SK-N-SH (cell line): ENCODE results near the gene SPATA20. TPM values are rescaled to one million over a fixed set of nuclear protein-coding genes. Genes with fewer than 3 reads are reported as not detected.

ENCODE experiments used
- CTCF ChIA-PET: fragments of 300-600, 350-600 bp; formaldehyde crosslinking; extraction: SDS; loops from one replicate; lab custom pipeline; 2021; lab: Yijun Ruan, JAX
- POLR2A ChIA-PET: fragments of 350-600 bp; sonication (Branson Sonifier 250); formaldehyde crosslinking; extraction: SDS; loops from one replicate; lab custom pipeline; 2020; ENCODE audit warnings: antibody characterized with exemption, inconsistent platforms; lab: Yijun Ruan, JAX
- DNase-seq: peaks from one replicate; pipeline ENCODE4 v3.0.0; 2012
- H2AFZ ChIP-seq: fragments of 200-600 bp; sonication (generic); 2 replicates; pipeline ENCODE4 v1.8.1; 2016; ENCODE audit warnings: antibody characterized with exemption, mild to moderate bottlenecking, low read depth
- H3F3A ChIP-seq: fragments of 200-600 bp; sonication (generic); replicated peaks from 2 replicates; pipeline ENCODE3; 2016; ENCODE audit warnings: antibody characterized with exemption, mild to moderate bottlenecking; ENCODE audit not compliant: insufficient read depth
- H3K27ac ChIP-seq, 2 experiments: fragments of 200-500 bp in 1 of 2; fragments of 200-600 bp in 1 of 2; sonication (Bioruptor generic) in 1 of 2; sonication (generic), shearing (Covaris generic) in 1 of 2; 2 replicates each; pipeline versions ENCODE4 v1.5.1 to v1.6.1; 2014 to 2016; ENCODE audit warnings: low read depth in 2 of 2, inconsistent platforms in 1 of 2, low read length in 1 of 2, mild to moderate bottlenecking in 1 of 2, mixed read lengths in 1 of 2
- H3K27me3 ChIP-seq: fragments of 200-600 bp; sonication (generic), shearing (Covaris generic); 2 replicates; pipeline ENCODE4 v1.6.1; 2016; ENCODE audit warnings: mixed run types; ENCODE audit not compliant: insufficient read depth
- H3K36me3 ChIP-seq, 2 experiments: fragments of 200-500 bp in 1 of 2; fragments of 200-600 bp in 1 of 2; sonication (Bioruptor generic) in 1 of 2; sonication (generic) in 1 of 2; replicated peaks in 1 of 2; 2 replicates each; pipeline versions ENCODE3 to v1.5.1; 2014 to 2016; ENCODE audit warnings: low read length in 1 of 2, mild to moderate bottlenecking in 1 of 2; ENCODE audit not compliant: insufficient read depth in 2 of 2, control insufficient read depth in 1 of 2
- H3K4me1 ChIP-seq, 2 experiments: fragments of 200-500 bp in 1 of 2; fragments of 200-600 bp in 1 of 2; sonication (Bioruptor generic) in 1 of 2; sonication (generic), shearing (Covaris generic) in 1 of 2; 2 replicates each; pipeline versions ENCODE4 v1.5.1 to v1.6.1; 2014 to 2016; ENCODE audit warnings: low read depth in 1 of 2, low read length in 1 of 2, mixed run types in 1 of 2; ENCODE audit not compliant: insufficient read depth in 2 of 2, control insufficient read depth in 1 of 2
- H3K4me2 ChIP-seq: fragments of 200-600 bp; sonication (generic), shearing (Covaris generic); 2 replicates; pipeline ENCODE4 v1.6.1; 2017; ENCODE audit warnings: mixed run types
- H3K4me3 ChIP-seq, 2 experiments: fragments of 200-500 bp in 1 of 2; fragments of 200-600 bp in 1 of 2; sonication (Bioruptor generic) in 1 of 2; sonication (generic), shearing (Covaris generic) in 1 of 2; 2 replicates each; pipeline versions ENCODE4 v1.5.1 to v1.8.1; 2014 to 2016; ENCODE audit warnings: low read depth in 2 of 2, inconsistent platforms in 1 of 2, low read length in 1 of 2, mild to moderate bottlenecking in 1 of 2, mixed read lengths in 1 of 2, moderate library complexity in 1 of 2
- H3K79me2 ChIP-seq: fragments of 200-600 bp; sonication (generic); 2 replicates; pipeline ENCODE4 v1.8.1; 2017; ENCODE audit warnings: mild to moderate bottlenecking; ENCODE audit not compliant: insufficient read depth
- H3K9ac ChIP-seq: fragments of 200-600 bp; sonication (generic); 2 replicates; pipeline ENCODE4 v1.6.1; 2017; ENCODE audit warnings: mixed run types
- H3K9me2 ChIP-seq: fragments of 200-600 bp; sonication (generic); 2 replicates; pipeline ENCODE4 v1.6.1; 2017; ENCODE audit warnings: mixed run types
- H3K9me3 ChIP-seq: fragments of 200-600 bp; sonication (generic); 2 replicates; pipeline ENCODE4 v1.6.1; 2017; ENCODE audit warnings: mixed run types, mild to moderate bottlenecking, moderate library complexity
- H4K20me1 ChIP-seq: fragments of 200-600 bp; sonication (generic); 2 replicates; pipeline ENCODE4 v1.6.1; 2017; ENCODE audit warnings: mild to moderate bottlenecking, mixed run types; ENCODE audit not compliant: insufficient read depth
- CHD2 ChIP-seq: fragments of 150-350 bp; IDR thresholded peaks from 2 replicates; pipeline ENCODE4 v1.6.1; 2018; ENCODE audit warnings: low read length; ENCODE audit not compliant: partially characterized antibody
- ELF1 ChIP-seq: IDR thresholded peaks from 2 replicates; pipeline ENCODE4 v1.4.0; 2012
- FOSL2 ChIP-seq: IDR thresholded peaks from 2 replicates; pipeline ENCODE4 v1.4.0; 2012; ENCODE audit warnings: low read depth, mild to moderate bottlenecking, moderate library complexity, borderline replicate concordance
- FOXM1 ChIP-seq: IDR thresholded peaks from 2 replicates; pipeline ENCODE4 v1.4.0; 2012; ENCODE audit warnings: low read depth, mild to moderate bottlenecking
- GATA2 ChIP-seq: sonication (generic); formaldehyde crosslinking; IDR thresholded peaks from 2 replicates; pipeline ENCODE4 v1.5.0; 2020; ENCODE audit warnings: mild to moderate bottlenecking, missing genetic modification reagents
- JUND ChIP-seq: IDR thresholded peaks from 2 replicates; pipeline ENCODE4 v1.4.0; 2012
- MEF2A ChIP-seq: IDR thresholded peaks from 2 replicates; pipeline ENCODE4 v1.4.0; 2012; ENCODE audit warnings: low read depth, borderline replicate concordance
- MXI1 ChIP-seq: IDR thresholded peaks from 2 replicates; pipeline ENCODE4 v1.6.1; 2012; ENCODE audit warnings: mild to moderate bottlenecking, low read depth, low read length, improper control_type of control experiment
- NFIC ChIP-seq: IDR thresholded peaks from 2 replicates; pipeline ENCODE4 v1.4.0; 2012; ENCODE audit warnings: borderline replicate concordance
- NRF1 ChIP-seq: IDR thresholded peaks from 2 replicates; pipeline ENCODE4 v1.6.1; 2012; ENCODE audit warnings: low read depth, mild to moderate bottlenecking, low read length
- POLR2AphosphoS5 ChIP-seq: IDR thresholded peaks from 2 replicates; pipeline ENCODE4 v1.6.1; 2012; ENCODE audit warnings: low read depth, low read length
- REST ChIP-seq: IDR thresholded peaks from 2 replicates; pipeline ENCODE4 v1.6.1; 2012; ENCODE audit warnings: mild to moderate bottlenecking, low read depth, low read length, moderate library complexity
- RFX5 ChIP-seq: IDR thresholded peaks from 2 replicates; pipeline ENCODE4 v1.6.1; 2012; ENCODE audit warnings: mild to moderate bottlenecking, improper control_type of control experiment, low read length
- USF1 ChIP-seq: IDR thresholded peaks from 2 replicates; pipeline ENCODE4 v1.4.0; 2012; ENCODE audit warnings: low read depth, borderline replicate concordance
- YY1 ChIP-seq: IDR thresholded peaks from 2 replicates; pipeline ENCODE4 v1.4.0; 2012; ENCODE audit warnings: low read depth, mild to moderate bottlenecking
- ZBTB33 ChIP-seq: IDR thresholded peaks from 2 replicates; pipeline ENCODE4 v1.4.0; 2012; ENCODE audit warnings: low read depth, borderline replicate concordance
- whole genome bisulfite sequencing: methylation state at CpG from one replicate; pipeline ENCODE4 v1.1.6; 2017; ENCODE audit warnings: low lambda C conversion rate; 5-methylcytosine and 5-hydroxymethylcytosine counted together
- polyA plus RNA-seq, 3 experiments: library from polyadenylated mRNA; depleted of rRNA; stranded (reverse); fragments of >200 nt; gene quantifications; 2 replicates each; pipeline ENCODE4 v1.2.3, GENCODE V29; 2012

SPATA20 gene
- polyA plus RNA-seq, 1 of the 3 experiments (the other 2 are of a cell fraction) = 92.0 TPM

GRCh38 chr17:50547736-50548083, 736 bp downstream of the SPATA20 start:
- CTCF ChIA-PET = interaction anchor here (0.6 to 24.2 kb wide), 17 partner anchors 8 to 297 kb away, joined by 3 to 1212 read pairs (median 6); partner anchors contain the start of genes RSAD1 and TMEM92

More at GRCh38 chr17:50547736-50548083, 736 bp downstream of the SPATA20 start:
- Histone ChIP-seq H3K9me2 (no peaks in the 10 kb centered on the region), H3K27ac (peak overlapping the region in 1 of 2 experiments; percentile 78; a peak in 2 of 4 replicates), H4K20me1 (no peaks in the 10 kb centered on the region), H3K4me3 (peak overlapping the region; percentile 70 to 76), H3K27me3 (no peaks in the 10 kb centered on the region), H3K9me3 (no peaks in the 10 kb centered on the region), H3K79me2 (peaks cover 16% of the 10 kb centered on the region), H3K9ac (peak overlapping the region; percentile 79), H2AFZ (no peak overlapping the region; the same call in 1 of the 2 replicates), H3F3A (peaks cover 6% of the 10 kb centered on the region), H3K4me2 (peak overlapping the region; percentile 98), H3K36me3 (peaks cover 16 to 27% of the 10 kb centered on the region in 2 experiments), H3K4me1 (peaks cover 3 to 25% of the 10 kb centered on the region in 2 experiments; a peak in 3 of 4 replicates)
- POLR2A ChIA-PET = interaction anchor here (0.7 kb wide), 1 partner anchor 7 kb away, joined by 3 read pairs; no protein-coding TSS in a partner anchor
- TF ChIP-seq REST = no peak
- no peak for TF ChIP-seq FOXM1
- no peak for TF ChIP-seq NFIC
- TF ChIP-seq POLR2AphosphoS5 = no peak
- TF ChIP-seq USF1 = no peak
- no peak for TF ChIP-seq MEF2A
- TF ChIP-seq GATA2 (CRISPR knock-in tag) = no peak
- no peak for TF ChIP-seq ELF1
- TF ChIP-seq FOSL2 = no peak
- TF ChIP-seq ZBTB33 = no peak
- TF ChIP-seq RFX5 = no peak
- TF ChIP-seq MXI1 = no peak
- no peak for TF ChIP-seq JUND
- no peak for TF ChIP-seq YY1
- no peak for TF ChIP-seq NRF1
- no peak for TF ChIP-seq CHD2
- WGBS = 62% methylated on average over 5 of the region's 5 CpGs
- no peak for DNase-seq
